Measurements from ENCODE around the gene CUL2.
"Not testable (repeated sequence)": the region's sequence is repeated elsewhere in the genome, so short reads cannot be mapped to it uniquely, and the experiment has no call there.

CUL2 gene

DNA sequence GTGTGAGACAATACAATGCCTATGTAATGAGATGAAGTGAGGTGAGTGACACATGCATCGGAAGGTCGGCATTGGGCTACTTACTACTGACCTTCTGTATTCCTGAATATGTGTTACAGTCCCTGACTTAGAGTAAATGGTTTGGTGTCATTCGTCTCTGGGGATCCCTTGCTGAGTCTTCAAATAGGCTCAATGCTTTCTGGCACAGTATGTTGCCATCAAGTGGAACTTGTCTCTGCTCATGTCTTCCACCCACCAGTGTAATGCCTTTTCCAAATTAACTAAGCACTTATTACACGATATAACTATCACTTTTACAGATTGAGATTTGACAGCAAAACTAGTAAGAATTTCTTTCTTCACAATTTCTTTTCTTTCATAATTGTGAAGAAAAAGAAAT lies 10.9 kb downstream of the CUL2 start:
- DNase-seq: no peak

DNA sequence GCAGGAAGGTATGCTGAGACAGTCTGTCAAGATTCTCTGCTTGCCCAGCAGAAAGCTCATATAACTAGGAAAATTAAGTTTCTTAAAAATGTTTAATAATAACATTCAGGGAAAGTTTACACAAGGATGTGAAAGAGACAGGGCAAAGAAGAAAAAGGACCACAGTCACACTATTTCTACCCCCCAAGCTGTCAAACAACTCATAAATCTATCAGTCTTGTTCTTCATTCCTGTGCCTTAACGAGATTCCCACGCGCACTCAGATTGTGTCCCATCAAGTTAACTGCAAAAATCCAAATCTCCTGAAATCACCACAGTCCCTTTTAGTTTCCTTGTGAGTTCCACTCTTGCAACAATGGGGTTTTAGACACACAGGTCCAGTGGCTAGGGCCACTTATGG lies 14.9 kb downstream of the CUL2 start:
- DNase-seq: no peak

DNA sequence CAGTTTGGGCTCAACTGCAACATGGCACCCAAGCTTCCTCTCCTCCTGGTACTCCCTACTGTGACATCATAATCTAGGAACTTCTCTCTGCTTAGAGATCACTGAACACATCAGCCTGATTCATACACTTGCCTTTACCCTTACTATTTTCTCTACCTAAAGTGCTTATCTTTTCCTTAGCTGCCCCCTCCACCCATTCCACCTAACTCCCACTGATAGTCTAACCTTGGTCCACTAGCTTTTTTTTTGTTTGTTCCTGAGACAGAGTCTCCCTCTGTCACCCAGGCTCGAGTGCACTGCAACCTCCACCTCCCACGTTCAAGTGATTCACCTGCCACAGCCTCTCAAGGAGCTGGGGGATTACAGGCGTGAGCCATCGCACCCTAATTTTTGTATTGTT lies 15.9 kb downstream of the CUL2 start:
- no peak for DNase-seq

DNA sequence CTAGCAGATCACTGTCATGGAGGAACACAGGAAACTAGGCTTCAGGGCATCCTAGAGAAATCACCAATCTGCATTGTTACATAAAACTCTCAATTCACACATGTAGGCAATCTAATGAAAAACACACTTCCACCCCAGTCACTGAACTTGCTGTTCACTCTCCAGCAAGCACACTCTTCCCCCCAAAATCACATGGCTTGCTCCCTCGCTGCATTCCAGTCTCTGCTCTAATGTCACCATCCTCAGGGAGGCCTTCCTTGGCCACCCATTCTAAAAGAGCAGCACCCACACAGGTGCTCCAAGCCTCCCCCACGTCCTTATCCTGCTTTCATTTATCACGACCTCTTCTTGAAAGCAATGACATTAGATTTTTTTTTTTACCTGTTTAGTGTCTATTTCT lies 19.6 kb downstream of the CUL2 start:
- DNase-seq: no peak

DNA sequence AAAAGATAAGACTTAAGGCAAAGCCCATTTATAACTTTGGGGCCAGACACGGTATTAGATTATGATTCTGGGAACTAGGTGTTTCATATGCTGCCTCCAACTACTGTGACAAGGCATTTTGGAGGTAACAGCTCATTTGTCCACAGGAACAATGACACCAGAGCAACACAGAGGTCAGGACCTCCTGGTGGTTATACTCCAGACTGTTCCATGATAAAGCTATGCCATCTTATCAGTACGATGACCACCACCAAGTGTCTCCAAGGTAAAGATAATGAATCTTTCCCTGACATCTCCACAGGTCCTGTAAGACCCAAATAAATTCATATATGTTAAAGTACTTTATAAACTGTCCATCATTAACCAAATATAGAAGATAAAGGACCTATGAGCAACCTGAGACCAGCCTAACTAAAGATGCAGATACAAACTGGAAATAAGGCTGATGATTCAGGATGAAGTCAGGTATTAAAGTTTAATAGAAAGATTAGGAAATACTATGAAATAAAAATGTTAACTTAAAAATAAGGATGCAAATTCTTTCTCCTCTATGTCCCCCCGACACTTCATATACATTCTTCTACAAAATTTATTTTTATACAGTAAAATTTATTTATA lies 26.2 kb downstream of the CUL2 start:
- DNase-seq: no peak

DNA sequence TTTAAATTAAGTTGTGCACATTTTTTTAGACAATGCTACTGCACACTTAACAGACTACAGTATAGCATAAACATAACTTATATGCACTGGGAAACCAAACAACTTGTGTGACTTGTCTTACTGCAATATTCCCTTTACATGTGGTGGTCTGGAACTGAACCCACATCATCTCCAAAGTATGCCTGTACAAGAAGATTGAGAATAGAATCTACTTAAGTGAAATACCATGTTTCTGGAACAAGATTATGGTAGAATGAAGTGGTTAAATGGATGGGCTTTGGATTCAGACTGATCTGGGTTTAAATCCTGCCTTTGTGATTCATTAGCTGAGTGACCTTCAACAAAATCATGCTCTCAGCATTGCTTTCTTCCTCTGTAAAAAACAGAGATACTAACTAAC lies 30.7 kb downstream of the CUL2 start:
- DNase-seq: no peak

DNA sequence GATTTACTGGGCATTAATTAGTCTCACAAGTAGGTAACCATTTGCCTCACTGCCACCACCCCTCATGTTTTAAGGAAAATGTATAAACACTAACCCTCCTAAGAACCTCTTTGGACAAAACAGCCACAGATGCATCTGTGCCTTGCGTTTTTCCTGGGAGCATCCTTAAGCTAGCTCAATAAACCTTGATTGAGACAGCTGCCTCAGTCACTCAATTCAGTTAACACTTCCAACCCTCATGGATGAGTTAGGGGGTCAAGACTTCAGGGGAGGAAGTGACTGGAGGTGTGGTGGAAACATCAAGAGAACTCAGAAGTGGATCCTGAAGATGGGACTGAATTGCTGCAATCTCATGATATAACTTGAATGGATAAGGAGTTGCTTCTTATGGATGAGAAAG lies 31.5 kb downstream of the CUL2 start:
- DNase-seq: no peak

DNA sequence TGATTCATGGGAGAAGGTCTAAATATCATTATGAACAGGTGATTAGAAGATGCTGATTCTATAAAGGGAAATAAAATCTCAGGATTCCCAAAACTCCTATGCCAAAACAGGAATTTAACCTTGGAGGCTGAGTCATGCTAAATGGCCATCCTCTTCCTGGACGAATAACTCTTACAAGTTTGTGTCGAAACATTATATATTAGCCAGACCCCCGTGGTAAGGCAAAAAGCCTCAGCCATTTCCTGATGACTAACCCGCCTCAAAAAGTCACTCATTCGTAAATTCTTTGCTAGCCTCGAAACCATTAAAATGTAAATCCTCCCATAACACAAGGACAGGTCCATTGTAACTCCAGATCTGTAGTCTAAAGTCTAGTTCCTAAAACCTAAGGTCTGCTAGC lies 32.0 kb downstream of the CUL2 start:
- no peak for DNase-seq

DNA sequence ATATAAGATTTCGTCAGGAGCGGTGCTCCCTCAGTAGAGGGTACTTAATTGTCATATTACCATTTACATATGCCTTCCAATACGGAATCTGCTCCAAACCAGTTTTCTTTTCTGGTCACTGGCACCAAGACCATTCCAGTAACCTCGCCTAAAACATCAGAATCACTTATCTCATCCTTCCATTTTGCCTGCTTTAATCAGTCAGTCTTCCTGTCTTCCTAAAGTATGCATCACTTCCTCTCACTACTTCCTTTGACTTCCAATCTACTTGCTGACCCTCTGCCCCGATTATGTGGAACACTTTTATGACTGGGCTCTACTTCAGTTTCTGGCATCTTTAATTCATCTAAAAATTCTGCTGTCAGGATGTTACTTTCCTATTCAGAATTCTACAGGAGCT lies 33.5 kb downstream of the CUL2 start:
- no peak for DNase-seq

DNA sequence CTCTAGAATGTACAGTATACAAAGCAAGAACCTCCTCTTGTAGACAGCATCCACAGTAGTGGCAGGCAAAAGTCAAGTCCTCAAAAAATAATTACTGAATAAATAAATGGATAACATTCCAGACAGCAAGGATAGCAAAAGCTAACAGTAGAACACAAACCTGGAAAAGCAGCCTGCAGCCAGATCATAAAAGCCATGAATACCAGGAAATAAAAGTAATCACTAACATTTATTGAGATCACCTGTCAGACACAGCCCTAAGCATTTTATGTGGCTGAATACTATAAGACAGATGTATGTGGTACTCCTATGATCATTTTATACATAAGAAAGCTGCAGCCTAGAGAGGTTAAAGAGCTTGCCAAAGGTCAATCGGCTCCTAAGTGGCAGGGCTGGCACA lies 34.0 kb downstream of the CUL2 start:
- DNase-seq: no peak

DNA sequence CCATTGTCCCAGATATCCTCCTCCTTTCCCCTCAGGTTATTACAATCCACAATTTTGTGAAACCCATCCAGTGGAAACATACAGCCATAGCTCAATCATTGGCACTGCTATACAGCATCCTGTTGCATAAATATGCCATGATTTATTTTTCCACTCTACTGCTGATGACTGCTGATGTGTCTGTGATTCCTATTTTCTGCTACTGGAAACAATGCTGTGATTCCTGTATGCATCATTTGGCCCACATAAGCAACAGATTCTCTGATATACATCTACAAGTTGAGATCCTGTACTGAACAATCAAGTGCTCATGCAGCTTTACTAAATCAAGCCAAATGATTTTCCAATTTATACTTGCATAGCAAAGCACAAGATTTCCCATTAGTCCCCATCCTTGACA lies 39.6 kb downstream of the CUL2 start:
- no peak for DNase-seq

DNA sequence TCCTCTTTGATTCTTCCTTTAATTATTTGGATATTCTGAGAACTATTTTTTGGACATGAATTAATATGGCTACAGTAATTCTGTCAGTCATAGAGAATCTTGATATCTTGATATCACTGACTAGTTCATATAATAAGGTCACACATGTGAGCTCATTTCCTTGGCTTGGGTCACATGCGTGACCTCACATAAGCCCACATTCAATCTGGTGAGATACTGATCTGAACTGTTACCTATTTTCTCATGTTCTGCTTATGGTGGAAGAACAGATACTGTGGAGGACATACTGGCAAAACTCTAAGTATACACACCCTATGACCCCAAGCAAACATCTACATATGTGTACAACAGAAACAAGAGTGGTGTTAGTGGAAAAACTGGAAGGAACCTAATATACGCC lies 44.1 kb downstream of the CUL2 start:
- no peak for DNase-seq

DNA sequence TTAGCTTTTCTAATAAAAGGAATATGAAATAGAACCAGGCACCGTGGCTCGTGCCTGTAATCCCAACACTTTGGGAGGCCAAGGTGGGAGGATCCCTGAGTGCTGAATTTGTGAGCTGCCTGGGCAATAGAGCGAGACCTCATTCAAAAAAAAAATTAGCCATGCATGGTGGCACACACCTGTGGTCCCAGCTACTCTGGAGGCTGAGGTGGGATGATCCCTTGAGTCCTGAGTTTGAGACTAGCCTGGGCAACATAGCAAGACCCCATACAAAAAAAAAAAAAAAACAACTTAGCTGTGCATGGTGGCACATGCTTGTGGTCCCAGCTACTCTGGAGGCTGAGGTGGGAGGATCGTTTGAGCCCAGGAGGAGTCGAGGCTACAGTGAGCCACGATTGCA lies 44.9 kb downstream of the CUL2 start:
- DNase-seq: not testable (repeated sequence)

DNA sequence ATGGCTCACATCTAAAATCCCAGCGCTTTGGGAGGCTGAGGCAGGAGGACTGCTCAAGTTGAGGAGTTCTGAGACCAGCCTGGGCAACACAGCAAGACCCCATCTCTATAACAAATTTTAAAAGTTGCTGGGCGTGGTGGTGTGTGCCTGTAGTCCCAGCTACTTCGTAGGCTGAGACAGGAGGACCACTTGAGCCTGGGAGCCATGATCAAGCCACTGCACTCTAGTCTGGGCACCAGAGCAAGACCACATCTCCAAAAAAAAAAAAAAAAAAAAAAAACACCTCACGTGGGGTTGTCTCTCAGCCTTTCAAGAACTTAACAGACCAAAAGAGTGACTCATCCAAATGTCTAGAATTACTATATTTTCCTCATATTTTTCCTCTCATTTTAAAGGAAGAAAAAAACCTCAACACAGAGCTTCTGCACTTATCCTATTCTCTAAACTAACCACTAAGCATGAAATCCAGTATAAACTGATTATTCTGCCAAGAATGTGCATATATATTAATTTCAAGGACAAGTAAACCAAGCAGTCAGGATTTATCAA lies 46.3 kb downstream of the CUL2 start:
- no peak for DNase-seq

DNA sequence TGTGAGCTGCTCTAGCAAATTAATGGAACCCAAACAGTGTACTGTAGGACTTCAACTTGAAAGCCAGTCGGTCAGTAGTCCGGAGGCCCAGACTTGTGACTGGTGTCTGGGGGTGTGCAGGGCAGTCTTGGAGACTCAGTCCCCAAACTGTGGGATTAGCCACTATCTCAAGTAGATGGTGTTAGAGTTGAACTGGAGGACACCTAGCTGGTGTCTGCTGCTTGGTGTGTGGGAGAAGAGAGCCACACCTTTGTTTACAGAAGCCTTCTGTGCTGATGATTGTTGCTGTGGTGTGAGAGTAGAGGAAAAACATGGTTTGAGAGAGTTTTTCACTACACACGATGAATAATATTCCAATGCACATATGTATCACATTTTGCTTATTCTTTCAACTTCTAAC lies 47.4 kb downstream of the CUL2 start:
- no peak for DNase-seq

DNA sequence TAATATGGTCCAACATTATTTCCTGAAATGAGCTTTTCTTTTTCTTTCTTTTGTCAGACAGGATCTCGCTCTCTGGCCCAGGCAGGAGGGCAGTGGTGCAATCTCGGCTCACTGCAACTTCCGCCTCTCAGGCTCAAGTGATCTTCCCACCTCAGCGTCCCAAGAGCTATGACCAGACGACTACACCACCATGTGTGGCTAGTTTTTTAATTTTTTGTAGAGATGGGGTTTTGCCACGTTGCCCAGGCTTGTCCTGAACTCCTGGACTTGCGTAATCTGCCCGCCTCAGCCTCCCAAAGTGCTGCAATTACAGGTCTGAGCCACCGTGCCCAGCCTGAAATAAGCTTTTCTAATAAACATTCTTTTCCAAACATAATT lies 48.6 kb downstream of the CUL2 start:
- no peak for DNase-seq

DNA sequence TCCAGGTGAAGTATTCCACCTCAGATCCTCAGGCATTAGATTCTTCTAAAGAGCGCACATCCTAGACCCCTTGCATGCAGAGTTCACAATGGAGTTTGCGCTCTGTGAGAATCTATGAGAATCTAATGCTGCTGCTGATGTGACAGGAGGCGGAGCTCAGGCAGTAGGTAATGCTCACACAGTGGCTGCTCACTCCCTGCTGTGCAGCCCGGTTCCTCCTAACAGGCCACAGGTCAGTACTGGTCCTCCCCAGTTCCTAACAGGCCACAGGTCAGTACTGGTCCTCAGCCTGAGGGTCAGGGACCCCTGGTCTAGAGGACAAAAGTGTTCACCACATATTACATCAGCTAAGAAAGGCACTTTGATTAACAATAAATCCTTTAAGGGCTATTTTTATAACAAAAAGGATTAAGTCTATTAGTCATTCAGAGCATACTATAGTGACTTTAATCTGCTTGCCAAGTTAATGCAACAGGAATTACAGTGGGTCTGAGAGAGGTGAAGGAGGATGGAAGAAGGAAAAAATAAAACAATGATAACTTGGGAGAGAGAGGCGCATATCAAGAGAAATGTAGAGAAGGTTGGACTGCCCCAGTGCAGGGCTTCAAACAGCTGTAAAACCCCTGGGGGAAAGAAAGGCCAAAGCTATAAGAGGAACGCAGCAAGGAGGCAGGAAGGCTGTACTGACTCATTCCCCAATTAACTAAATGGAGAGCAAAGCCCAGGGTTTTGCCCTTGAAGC lies 49.2 kb downstream of the CUL2 start:
- no peak for DNase-seq

DNA sequence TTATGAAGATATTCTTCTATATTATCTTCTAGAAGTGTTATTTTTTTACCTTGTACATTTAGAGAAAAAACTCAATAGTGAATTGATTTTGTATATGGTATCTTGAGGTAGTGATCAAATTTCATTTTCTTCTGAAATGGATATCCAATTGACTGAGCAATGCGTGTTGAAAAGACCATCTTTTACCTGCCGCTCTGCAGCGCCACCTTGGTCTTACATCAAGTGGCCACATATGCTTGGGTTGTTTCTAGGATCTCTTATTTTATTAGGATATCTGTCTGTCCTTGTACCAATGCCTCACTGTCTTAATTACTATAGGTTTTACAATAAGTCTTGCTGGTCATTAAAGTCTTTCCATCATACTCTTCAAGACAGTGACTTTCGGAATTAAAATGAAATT lies 53.0 kb downstream of the CUL2 start:
- no peak for DNase-seq

DNA sequence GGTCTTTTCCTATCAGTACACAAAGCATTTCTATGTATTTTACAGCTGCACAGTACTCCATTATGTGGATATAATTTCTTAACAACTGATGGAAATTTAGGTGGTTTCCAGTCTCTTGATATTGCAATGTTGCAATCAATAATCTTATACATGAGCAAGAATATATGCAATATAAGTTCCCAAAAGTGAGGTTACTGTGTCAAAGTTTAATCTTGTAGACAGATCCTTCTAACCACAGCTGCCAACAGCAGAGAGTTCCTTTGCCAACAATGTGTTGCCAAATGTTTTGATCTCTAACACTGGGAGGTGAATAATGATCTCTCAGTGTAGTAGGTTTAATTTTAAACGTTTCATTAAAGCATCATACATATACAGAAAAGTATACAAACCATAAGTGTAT lies 54.5 kb downstream of the CUL2 start:
- DNase-seq: no peak

DNA sequence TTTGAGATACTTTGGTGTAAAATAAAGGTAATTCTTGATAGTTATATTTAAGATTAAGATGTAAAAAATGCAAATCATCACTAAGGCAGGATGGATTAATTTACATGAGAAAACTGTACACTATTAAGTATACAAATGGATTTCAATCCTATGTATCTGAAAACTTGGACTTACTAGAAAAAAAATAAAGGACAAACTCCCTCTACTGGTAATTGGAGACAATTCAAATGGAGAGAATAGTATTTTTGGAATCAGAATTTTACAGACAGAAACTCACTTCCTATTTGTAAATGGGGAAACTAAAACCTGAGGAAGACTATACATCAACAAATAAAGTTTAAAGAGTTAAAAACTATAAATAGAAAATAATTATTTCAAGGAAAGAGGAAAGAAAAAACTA lies 62.6 kb downstream of the CUL2 start:
- DNase-seq: no peak

DNA sequence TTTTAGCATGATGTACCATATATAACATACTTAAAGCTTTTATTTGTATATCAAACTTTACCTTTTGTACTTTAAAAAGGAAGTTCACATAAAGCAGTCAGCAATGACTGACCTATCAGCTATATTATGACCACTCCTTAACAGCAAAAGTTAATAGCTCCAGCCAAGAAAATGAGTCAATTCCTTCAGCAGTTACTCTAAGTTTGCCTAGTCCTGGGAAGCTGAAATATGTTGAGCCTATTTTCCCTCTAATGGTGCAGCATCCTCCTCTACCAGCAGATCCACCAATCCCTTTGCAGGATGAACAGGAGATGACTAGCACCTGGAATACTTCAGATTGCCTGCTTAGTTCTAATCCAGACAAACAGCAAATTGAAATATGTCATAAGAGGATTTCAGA lies 64.2 kb downstream of the CUL2 start:
- DNase-seq: no peak

DNA sequence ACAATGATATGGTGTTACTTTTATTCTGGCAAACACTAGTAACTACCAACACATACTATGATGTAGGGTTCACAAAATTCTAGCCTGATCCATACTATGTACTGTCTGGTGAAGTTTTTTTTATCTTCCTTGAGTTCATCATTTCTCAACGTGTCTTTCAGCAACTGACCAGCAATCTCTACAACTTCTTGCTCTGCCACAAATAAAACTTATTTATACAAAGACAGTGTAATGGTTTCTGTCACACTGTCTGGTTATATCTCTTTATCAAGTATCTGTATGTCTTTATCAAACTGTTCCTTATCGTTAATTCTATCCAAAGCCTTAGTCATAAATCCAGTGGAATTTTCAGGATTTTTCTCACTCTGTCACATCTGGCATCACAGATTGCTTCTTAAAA lies 69.7 kb downstream of the CUL2 start:
- DNase-seq: no peak

DNA sequence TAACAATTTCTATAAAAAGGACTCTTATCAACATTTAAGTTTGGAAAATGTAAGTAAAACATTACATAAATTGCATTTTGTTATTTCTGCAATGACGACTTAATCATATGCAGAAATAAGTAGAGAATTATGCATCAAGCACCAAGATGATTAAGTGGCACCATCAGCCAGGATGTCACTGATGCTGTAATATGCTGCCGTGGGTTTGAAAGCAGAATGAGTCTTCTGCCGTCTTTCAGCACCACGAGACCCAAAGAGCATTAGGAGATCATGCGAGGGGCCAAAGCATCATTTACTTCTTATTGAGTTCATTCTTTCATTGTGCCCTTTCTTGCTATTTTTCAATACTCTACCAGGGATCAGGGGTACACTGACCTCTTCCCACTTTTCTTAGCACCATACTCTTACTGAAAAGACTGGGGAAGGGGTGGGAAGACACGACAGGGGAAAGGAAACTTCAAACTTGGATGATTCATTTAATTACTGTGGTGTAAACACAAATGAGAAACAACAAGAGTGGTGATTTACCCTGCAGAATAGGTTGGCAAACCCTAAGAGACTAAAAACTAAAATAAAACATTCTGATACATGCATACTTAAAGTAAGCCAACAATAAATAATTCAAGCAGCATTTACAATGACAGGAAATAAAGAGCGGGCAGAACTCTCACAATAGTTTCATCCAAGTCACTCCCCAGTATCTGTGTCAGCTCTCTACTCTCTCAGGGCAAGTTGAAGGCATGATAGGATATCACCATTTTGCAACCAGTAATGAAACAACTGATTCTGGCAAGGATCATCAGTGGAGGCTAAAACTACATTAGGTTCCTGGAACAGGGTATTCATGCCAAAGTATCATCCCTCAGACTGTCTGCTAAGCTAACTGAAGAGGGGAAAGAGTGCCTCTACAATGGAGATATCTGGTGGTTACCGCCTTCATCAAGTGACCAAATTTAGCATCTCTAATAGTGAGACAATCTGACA lies 70.8 kb downstream of the CUL2 start:
- no peak for DNase-seq

DNA sequence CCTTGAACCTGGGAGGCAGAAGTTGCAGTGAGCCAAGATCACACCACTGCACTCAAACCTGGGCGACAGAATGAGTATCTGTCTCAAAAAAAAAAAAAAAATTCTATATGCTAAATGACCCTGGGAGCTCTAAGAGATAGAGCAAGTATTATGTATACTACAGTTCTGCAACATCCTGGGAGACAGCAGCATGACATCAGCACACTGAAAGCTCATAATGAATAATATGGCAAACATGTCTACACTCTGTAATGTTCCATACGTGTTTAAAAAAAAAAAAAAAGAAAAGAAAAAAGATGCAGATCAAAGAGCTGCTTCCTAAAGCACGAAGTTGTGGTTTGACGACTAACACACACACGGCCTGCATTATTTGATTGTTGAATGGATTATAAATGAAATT lies 72.5 kb downstream of the CUL2 start:
- no peak for DNase-seq
